ENCODE measurements around the gene BRD3OS.

BRD3OS gene

DNA sequence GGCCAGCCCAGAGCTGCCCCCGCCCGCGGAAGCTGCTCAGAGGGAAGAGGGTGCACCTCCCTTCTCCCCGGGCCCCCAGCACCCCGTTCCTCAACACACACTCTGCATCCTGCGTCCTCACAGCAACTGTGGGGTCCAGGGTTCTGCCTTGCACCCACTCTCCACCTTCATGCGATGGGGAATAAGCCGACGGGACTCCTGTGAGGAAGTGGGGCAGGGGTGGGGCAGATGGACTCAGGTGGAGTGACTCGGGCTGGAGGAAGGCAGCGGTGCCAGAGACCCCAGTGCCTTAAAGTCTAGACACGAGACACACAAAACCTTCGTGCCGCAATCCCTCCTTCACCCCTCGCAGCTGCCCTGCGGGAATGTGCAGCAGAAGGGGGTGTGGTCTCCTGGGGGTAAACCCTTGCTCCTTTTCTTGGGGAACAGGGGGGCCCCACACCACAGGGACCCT is 33.9 kb downstream of the BRD3OS start:
- H3K79me2 ChIP-seq (ENCODE audit: low read length), result peaks cover 25% of the 10 kb centered on the region
- H3K36me3 ChIP-seq (replicated peaks; ENCODE audit: low read depth, low read length), result no peaks in the 10 kb centered on the region
- no peak overlapping the region for H3K4me3 ChIP-seq (ENCODE audit: low read length)
- H4K20me1 ChIP-seq (ENCODE audit: insufficient read depth, low read length), result peaks cover 98% of the 10 kb centered on the region
- peaks cover 9% of the 10 kb centered on the region; the same call in 1 of the 2 replicates for H3K27me3 ChIP-seq (ENCODE audit: low read depth, low read length)
- H2AFZ ChIP-seq (ENCODE audit: low read depth, low read length), result no peak overlapping the region
- no peaks in the 10 kb centered on the region for H3K9me3 ChIP-seq (ENCODE audit: insufficient read depth, low read length)
- H3K27ac ChIP-seq (ENCODE audit: low read length), result no peak overlapping the region
- no peak overlapping the region for H3K9ac ChIP-seq (ENCODE audit: low read length)
- H3K4me1 ChIP-seq (ENCODE audit: low read length), result peaks cover 19% of the 10 kb centered on the region
- peak overlapping the region; percentile 69 for H3K4me2 ChIP-seq (ENCODE audit: low read length)
- TF ChIP-seq, protein P1, sequence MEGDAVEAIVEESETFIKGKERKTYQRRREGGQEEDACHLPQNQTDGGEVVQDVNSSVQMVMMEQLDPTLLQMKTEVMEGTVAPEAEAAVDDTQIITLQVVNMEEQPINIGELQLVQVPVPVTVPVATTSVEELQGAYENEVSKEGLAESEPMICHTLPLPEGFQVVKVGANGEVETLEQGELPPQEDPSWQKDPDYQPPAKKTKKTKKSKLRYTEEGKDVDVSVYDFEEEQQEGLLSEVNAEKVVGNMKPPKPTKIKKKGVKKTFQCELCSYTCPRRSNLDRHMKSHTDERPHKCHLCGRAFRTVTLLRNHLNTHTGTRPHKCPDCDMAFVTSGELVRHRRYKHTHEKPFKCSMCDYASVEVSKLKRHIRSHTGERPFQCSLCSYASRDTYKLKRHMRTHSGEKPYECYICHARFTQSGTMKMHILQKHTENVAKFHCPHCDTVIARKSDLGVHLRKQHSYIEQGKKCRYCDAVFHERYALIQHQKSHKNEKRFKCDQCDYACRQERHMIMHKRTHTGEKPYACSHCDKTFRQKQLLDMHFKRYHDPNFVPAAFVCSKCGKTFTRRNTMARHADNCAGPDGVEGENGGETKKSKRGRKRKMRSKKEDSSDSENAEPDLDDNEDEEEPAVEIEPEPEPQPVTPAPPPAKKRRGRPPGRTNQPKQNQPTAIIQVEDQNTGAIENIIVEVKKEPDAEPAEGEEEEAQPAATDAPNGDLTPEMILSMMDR (IDR thresholded peaks at IDR 0.05; ENCODE audit: low read depth, low read length), result no peak
- no peak for TF ChIP-seq EZH2phosphoT487 (IDR thresholded peaks at IDR 0.05; ENCODE audit: low read depth)

DNA sequence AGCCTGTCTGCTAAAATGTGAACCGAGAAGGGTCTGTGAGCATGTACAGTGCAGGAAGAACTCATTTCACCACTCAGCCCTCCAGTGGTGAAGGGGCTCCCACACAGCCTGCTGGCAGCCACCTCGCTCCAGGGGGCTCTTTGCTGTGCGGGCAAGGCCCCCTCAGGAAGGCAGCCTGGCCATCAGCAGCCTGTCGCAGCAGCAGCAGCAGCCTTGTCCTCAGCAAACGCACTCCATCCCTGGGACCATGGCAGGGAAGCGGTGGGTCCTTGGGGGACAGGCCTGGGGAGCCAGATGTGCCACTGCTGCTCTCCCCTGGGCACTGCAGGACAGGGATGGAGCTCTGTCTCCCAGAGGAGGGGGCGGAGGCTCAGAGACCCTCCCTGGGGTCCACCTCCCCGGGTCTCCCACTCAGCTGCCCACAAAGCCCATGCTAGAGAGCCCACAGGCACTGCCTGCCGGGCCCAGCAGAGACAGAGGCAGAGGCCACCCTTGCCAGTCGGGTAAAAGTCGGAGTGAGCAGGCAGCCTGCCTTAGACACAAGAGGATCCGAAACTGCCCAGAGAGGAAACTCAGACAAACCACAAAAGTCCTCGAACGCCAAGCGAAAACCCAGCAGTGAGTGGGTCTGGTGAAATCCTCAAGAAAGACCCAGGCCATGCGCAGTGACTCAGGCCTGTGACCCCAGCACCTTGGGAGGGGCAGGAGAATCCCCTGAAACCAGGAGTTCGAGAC is 34.5 kb downstream of the BRD3OS start:
- H3K9me3 ChIP-seq (ENCODE audit: insufficient read depth, low read length), result no peaks in the 10 kb centered on the region
- no peaks in the 10 kb centered on the region for H3K36me3 ChIP-seq (replicated peaks; ENCODE audit: low read depth, low read length)
- H3K4me2 ChIP-seq (ENCODE audit: low read length), result peak overlapping the region; percentile 69
- H3K27me3 ChIP-seq (ENCODE audit: low read depth, low read length), result peaks cover 9% of the 10 kb centered on the region; the same call in 1 of the 2 replicates
- peaks cover 98% of the 10 kb centered on the region for H4K20me1 ChIP-seq (ENCODE audit: insufficient read depth, low read length)
- H3K79me2 ChIP-seq (ENCODE audit: low read length), result peaks cover 29% of the 10 kb centered on the region
- no peak overlapping the region for H3K27ac ChIP-seq (ENCODE audit: low read length)
- TF ChIP-seq, protein P1 (IDR thresholded peaks at IDR 0.05; ENCODE audit: low read depth, low read length), result no peak
- TF ChIP-seq EZH2phosphoT487 (IDR thresholded peaks at IDR 0.05; ENCODE audit: low read depth), result no peak
- peak overlapping the region; percentile 24 for H3K4me3 ChIP-seq (ENCODE audit: low read length)
- peaks cover 19% of the 10 kb centered on the region for H3K4me1 ChIP-seq (ENCODE audit: low read length)
- no peak overlapping the region for H2AFZ ChIP-seq (ENCODE audit: low read depth, low read length)
- H3K9ac ChIP-seq (ENCODE audit: low read length), result no peak overlapping the region

DNA sequence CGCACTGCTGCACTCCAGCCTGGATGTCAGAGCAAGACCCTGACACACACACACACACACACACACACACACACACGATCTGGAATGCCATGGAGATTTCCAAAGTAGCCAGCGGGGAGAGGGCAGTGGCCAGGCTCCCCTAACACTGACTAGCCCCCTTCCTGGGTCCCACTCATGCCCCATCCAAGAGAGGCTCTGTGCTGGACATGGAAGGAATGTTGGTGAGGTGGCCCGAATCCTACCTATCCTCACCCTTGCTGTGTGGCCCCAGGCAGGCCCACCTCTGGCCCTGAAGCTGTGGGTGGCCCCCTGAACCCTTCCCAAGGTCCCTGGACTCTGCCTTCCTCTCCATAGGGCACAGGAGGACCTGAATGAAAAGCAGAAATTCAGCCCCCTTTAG is 35.3 kb downstream of the BRD3OS start:
- TF ChIP-seq, protein P1 (IDR thresholded peaks at IDR 0.05; ENCODE audit: low read depth, low read length), result no peak
- TF ChIP-seq EZH2phosphoT487 (IDR thresholded peaks at IDR 0.05; ENCODE audit: low read depth), result no peak
- Histone ChIP-seq H3K9ac (ENCODE audit: low read length) (no peak overlapping the region), H3K9me3 (ENCODE audit: insufficient read depth, low read length) (no peaks in the 10 kb centered on the region), H3K4me3 (ENCODE audit: low read length) (no peak overlapping the region), H2AFZ (ENCODE audit: low read depth, low read length) (no peak overlapping the region), H3K36me3 (replicated peaks; ENCODE audit: low read depth, low read length) (peaks cover 2% of the 10 kb centered on the region), H3K4me1 (ENCODE audit: low read length) (peaks cover 21% of the 10 kb centered on the region), H3K79me2 (ENCODE audit: low read length) (peaks cover 35% of the 10 kb centered on the region), H3K27ac (ENCODE audit: low read length) (no peak overlapping the region), H3K27me3 (ENCODE audit: low read depth, low read length) (peaks cover 9% of the 10 kb centered on the region; the same call in 1 of the 2 replicates), H4K20me1 (ENCODE audit: insufficient read depth, low read length) (peaks cover 97% of the 10 kb centered on the region), H3K4me2 (ENCODE audit: low read length) (peak overlapping the region; percentile 69)

DNA sequence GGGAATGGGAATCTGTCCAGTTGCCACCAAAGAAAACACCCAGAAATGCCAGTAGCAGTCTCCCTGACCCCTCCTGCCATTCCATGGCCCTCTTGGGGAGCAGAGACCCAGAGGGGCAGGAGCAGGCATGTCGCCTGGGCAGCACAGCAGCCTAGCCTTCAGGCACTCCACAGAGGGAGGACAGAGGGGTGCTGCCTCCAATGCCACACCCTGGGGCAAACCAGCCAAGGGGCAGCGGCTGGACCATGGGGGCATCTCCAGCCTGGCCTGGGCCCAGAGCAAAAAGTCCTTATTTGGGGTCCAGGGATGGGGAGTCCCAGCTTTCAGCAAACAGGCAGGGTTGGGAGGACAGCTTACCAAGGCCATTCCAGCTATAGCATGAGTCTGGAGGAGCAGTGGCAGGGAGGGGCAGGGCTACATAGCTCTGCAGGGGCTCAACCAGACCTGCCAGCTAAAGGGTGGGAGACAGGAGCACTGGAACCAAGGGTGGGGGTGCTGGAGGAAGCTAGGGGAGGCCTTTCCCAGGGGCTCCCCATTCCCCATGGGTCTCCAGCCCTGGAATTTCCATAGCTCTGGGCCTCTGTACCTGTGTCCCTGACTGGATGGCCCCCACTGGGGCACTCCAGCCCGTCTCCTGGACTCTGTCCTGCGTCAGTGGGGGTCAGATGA is 35.9 kb downstream of the BRD3OS start:
- Histone ChIP-seq H3K4me3 (ENCODE audit: low read length) (no peak overlapping the region), H3K36me3 (replicated peaks; ENCODE audit: low read depth, low read length) (peaks cover 2% of the 10 kb centered on the region), H3K4me2 (ENCODE audit: low read length) (no peak overlapping the region), H2AFZ (ENCODE audit: low read depth, low read length) (no peak overlapping the region), H3K9me3 (ENCODE audit: insufficient read depth, low read length) (no peaks in the 10 kb centered on the region), H3K4me1 (ENCODE audit: low read length) (peaks cover 28% of the 10 kb centered on the region), H3K27ac (ENCODE audit: low read length) (no peak overlapping the region), H3K9ac (ENCODE audit: low read length) (no peak overlapping the region), H4K20me1 (ENCODE audit: insufficient read depth, low read length) (peaks cover 96% of the 10 kb centered on the region), H3K27me3 (ENCODE audit: low read depth, low read length) (peaks cover 9% of the 10 kb centered on the region; the same call in 1 of the 2 replicates), H3K79me2 (ENCODE audit: low read length) (peaks cover 35% of the 10 kb centered on the region)
- no peak for TF ChIP-seq EZH2phosphoT487 (IDR thresholded peaks at IDR 0.05; ENCODE audit: low read depth)
- TF ChIP-seq, protein P1 (IDR thresholded peaks at IDR 0.05; ENCODE audit: low read depth, low read length), result no peak

All from OCI-LY3 (cell line).